Head of caudate nucleus (tissue), 42 donors: ENCODE data around the gene UPF3A.
"Not testable (repeated sequence)": the region's sequence is repeated elsewhere in the genome, so short reads cannot be mapped to it uniquely, and the experiment has no call there.

ENCODE experiments used
- DNase-seq, 42 donors: peaks; one replicate each; pipeline versions ENCODE4 v3.0.0 to v3.0.0-alpha.2; 2020 to 2021; ENCODE audit warnings: mixed read lengths in 7 of 42
- intact Hi-C: fragments of 100-400 bp; cut with DNase I; formaldehyde crosslinking; loops from one replicate; pipeline ENCODE4 v1.15.0; 2022

The UPF3A gene

DNA sequence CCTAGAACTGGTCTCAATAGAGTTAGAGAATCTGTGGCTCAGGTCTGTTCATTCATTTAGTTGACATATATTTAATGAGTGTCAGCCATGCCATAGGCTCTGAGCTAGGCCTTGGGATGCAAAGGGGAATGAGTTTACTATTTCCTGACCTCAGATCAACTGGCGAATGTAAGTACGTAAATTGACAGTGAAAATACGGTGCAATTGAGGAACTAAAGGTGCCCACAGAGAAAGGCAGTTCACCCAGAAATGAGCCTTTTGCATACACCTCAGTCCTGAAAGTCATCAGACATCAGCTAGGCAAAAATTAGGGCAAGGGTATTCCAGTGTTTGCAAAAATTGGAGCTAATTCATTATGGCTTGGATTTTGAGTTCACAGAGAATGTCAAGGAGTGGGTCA is 20.6 kb upstream of the UPF3A start:
- DNase-seq: no peak
- intact Hi-C loops: no loop called here

DNA sequence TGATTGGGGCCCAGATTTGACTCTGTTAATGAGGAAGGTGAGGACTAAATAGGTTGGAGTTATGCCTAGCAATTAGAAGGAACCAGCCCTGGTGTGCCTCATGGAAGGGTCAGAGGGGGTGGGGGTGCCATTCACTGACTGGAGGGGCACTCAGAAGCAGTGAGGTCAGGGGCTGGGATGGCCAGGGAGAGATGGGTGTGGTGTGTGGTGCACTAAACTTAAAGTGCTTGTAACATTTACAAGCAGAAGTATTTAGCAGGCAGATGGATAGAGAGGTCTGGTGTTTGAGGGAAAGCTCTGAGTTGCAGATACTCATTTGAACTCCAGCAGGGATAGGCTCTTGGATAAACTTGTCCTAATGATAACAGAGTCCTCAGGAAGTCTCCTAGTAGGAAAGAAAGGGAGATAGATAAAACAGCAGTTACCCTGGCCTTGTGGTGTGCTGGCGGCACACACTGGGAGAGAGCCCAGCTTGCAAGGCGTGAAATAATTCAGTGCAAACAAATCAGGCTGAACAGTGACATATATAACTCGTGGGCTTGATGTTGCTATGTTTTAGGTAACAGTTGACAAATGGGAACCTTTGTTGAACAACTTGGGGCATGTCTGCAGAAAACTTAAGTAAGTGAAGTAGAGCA is 20.0 kb upstream of the UPF3A start:
- intact Hi-C loops: no loop called here
- DNase-seq: no peak

DNA sequence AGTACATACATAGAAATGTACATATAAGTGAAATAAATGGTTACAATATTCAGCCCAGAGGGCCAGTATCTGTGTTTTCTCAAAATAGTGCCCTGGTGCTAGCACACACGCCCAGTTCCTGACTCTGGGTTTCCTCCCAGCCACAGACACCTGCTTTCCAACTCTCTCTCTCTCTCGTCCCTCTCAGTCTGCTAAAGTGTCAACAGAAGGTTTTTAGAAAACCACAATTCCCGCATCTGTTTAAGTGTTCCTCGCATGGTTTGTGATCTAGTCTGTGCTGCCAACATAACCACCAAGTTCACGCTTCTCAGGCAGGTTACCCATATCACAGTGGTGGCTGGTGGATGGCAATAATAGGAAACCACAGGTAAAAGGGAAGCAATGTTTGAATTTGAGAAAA is 17.8 kb upstream of the UPF3A start:
- intact Hi-C loops: no loop called here
- no peak for DNase-seq

DNA sequence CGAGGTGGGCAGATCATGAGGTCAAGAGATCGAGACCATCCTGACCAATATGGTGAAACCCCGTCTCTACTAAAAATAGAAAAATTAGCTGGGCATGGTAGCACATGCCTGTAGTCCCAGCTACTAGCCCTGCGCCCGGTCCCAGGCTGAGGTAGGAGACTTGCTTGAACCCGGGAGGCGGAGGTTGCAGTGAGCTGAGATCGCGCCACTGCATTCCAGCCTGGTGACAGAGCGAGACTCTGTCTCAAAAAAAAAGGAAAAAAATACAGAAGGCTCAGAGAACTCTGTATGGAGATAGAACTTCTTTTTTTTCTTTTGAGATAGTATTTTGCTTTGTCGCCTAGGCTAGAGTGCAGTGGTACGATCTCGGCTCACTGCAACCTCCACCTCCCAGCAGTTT is 17.1 kb upstream of the UPF3A start:
- DNase-seq, intact Hi-C loops: not testable (repeated sequence)

DNA sequence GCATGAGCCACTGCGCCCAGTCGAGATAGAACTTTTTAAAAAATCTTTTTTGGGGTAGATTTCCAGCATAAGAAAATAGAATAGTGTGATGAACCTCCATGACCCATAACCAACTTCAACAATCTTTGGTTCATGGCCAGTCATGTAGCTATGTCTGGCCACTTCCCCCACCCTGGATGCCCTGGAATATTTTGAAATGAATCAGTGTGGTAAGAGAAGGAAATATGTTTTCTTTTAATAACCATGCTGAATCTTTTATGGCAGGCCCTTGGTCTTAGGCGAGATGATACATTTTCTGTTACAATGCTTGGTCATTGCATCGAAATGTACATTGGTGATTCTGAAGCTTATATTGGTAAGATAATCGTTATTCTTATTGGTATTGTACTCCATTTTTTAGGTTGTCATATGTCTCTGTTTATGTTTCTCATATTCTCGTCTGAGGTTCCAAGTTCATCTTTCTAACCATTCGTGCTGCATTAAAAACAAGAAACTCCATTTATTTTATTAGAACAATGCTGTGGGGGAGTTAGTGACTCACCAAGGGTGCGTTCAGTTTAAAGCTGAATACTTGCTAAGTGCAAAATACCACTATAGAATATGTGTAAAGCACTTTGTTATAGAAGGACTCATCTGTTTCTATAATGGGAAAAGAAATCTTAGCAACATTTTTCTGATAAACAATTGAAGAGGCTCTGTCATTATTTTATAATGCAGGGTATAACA is 16.4 kb upstream of the UPF3A start:
- DNase-seq: peak in 6 of 42 donors; percentile 8 to 49 (median 29)
- intact Hi-C loops: no loop called here

DNA sequence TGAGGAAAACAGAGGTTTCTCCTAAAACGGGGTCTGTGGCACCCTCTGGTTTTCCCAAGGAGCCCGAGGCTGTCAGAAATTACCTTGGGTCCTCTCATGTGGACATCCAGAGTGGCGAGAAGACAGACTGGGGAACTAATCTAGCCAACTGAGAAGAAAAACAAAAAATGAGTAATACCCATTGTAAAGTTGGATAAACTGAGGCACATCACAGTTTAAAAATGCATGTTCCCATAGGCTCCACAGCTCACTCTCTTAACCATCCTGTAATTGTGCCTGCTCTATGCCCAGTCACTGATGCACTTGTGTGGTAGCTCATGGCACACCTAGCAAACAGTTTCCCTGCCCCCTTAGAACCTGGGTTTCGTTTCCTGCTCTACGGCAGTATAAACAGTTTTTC is 15.2 kb upstream of the UPF3A start:
- intact Hi-C loops: no loop called here
- no peak for DNase-seq

DNA sequence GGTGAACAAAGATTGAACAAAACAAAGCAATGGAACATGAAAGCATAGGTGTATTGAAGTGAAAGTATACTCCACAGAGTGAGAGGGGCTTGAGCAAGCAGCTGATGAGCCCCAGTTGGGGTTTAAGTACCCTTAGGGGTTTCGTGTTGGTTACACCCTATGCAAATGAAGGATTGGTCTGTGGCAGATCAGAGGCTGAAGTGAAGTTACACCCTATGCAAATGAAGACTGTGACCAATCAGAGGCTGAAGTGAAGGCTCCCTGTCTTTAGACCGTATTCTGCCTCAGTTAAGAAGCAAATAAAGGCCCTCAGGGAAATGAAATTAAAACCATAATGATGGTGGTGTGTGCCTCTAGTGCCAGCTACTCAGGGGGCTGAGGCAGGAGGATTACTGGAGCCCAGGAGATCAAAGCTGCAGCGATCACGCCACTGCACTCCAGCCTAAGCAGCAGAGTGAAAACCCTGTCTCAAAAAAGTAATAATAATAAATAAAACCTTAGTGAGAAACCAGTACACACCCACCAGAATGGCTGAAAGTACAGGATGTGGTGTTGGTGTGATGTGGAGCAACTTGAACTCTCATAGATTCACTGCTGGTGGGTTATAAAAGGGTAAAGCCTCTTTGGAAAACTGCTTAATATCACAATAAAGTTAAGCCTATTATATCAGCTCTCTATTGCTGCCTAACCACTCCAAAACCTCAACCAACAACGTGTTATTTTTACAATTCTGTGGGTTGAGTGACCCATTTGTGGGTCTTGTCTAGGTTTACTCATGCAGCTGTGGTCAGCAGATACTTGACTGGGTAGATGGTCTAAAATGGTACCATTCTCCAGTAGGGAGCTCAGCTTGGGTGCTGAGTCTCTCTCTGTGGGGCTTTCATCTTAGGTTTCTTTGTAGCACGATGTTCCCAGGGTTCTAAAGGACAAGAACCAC is 12.8 kb upstream of the UPF3A start:
- intact Hi-C loops: no loop called here
- no peak for DNase-seq

DNA sequence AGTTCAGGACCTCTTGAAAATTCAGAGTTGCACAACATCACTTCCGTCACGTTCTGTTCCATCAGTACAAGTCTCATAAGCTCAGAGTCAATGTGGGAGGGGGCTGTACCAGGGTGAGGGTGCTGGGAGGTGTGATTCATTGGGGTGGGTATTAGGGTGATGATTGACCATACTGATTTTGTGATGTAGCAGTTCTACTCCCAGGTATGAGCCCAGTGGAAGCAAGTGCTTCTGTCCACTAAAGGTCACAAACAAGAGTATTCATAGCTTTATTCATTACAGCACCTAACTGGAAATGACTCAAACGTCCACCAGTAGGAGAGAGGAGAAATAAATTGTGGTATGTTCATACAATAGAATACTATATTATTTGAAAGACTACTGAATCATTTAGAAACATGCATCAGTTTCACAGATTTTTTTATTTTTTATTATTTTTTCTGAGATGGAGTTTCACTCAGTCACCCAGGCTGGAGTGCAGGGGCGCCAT is 12.1 kb upstream of the UPF3A start:
- DNase-seq: no peak
- intact Hi-C loops: no loop called here

DNA sequence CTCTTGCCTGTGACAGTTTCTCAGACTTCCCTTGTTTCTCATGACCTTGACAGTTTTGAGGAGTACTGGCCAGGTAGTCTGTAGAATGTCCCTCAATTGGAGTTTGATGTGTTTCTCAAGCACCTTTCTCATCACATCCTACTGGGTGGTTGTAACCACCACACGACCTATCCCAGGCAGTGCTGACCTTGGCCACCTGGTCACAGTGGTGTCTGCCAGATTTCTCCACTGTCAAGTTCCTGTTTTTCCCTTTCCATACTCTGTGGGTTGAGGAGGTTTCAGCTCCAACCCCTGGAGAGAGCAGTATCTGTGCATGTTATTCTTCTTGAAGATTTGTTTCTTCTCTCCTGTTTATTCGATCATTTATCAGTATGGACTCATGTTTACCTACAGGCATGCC is 8.4 kb upstream of the UPF3A start:
- intact Hi-C loops: no loop called here
- no peak for DNase-seq

DNA sequence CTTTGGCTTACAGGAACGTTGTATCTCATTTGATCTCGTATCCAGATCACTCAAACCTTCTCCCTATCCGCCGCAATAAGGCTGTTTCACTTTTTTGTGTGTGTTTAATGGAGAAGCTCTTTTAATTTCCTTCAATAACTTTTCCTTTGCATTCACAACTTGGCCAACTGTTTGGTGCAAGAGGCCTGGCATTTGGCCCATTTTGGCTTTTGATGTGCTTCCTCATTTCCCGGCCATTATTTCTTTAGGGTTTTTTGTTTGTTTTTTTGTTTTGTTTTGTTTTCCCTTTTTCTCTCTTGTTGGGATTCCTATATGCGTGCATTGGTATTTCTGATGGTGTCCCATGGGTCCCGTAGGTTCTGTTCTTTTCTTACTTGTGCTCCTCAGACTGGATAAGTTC is 6.1 kb upstream of the UPF3A start:
- intact Hi-C loops: no loop called here
- DNase-seq: peak in 6 of 42 donors; percentile 5 to 54 (median 26)

DNA sequence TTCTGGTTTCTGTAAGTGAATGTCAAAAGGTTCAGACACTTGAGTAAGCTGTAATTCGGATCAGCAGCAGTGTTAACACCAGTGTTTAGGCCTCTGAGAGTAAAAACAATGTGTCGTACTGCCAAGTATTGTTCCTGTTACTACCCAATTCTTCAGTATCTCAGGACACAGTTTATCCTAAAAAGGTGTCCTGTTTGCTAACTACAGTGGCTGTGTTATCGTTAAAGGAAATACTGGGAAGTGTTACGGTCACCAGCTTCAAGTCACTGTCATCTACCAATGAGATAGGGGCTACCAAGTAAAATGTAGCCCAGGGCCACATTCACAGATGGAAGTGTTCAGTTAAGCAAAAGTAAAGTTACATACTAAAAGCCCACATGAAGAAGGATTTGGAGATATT is 2.3 kb upstream of the UPF3A start:
- intact Hi-C loops: no loop called here
- DNase-seq: no peak

DNA sequence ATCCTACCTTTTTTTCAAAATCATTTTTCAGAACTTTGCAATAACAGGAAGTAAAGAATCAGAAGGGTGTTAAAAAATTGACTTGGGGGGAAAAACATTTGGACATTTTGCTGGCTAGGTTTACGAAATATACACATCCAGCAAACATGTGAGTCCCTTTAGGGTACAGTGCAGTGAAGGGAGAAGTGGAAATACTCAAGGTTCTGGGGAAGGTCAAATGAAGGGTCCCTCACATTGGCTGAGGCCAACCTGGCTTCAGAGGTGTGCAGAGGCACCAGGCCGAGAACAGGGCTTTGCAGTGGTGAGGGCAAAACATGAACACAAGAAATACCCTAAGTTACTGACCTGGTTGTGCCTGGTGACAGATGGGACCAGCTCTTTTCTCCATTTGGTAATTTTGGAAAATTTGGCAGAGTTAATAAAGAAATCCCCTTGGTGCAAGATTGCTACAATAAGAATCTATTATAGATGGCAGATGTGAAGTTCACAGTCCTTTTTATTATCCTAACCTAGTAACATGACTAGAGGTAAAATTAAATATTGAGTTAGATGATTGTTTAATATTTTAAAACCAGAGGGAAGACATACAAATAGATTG is 1.5 kb upstream of the UPF3A start:
- intact Hi-C loops: loop anchor here (2.0 kb wide), 1 partner anchor 35 kb away; the partner anchor contains the start of gene CHAMP1
- no peak for DNase-seq

DNA sequence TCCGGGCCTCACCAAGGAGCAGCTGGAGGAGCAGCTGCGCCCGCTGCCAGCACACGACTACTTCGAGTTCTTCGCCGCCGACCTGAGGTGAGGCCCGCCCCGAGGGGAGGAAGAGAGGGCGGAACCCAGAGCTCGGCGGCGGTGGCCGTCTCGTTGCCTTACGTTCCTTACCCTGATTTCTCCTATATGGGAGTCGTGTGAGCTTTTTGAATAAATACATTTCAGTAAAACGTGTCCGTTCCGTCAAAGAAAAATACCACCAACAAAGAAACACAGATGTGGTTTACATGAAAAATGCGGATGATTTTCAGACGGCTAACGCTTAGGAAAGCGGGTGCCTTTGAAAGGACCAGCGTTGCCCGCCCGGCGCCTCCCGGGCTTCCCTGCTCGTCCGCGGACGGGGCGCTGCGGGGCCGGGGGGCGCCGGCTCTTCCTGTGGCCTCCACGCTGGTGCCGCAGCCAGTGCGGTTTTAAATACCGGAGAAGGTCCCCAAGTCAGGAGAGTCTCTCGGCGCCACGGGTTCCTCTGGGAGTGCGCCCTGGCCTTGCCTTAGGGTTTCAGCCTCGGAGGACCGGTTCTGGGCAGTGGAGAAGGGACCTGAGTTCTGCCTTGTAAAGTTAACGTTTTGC is 755 bp downstream of the UPF3A start:
- intact Hi-C loops: no loop called here
- peak in 39 of 42 donors; percentile 6 to 75 (median 45) for DNase-seq

DNA sequence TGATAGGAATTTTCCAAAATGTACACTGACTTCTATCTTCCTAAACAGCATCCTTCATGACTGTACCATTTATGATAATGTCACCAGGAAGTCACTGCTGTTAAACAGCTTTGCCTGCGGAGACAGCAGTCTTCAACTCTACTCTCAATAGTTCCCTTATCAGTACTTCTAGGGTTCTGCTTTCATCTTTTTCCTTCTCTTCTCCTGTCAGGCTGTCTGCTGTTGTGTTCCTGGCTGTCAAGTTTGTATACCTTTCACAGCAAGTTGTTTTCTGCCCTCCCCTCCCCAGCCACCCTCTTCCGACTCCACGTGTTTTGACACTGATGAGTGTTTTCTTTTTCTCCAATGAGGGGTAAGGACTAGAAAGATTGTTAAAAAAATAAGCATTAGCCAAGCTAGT is 2.2 kb downstream of the UPF3A start:
- intact Hi-C loops: no loop called here
- DNase-seq: no peak

DNA sequence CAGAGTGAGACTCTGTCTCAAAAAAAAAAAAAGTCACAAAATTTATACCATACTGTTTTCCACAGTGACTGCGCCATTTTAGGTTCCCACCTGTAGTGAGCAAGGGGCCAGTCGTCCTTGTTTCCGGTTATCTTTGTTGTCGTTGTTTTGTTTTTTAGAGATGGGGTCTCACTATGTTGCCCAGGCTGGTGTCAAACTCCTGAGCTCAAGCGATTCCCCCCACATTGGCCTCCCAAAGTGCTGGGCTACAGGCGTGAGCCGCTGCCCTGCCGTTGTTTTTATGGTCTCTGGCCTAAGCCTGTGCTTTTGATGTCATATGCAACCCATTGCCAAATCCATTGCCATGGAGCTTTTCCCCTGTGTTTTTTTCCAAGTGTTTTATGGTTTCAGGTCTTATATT is 3.3 kb downstream of the UPF3A start:
- intact Hi-C loops: no loop called here
- DNase-seq: no peak

DNA sequence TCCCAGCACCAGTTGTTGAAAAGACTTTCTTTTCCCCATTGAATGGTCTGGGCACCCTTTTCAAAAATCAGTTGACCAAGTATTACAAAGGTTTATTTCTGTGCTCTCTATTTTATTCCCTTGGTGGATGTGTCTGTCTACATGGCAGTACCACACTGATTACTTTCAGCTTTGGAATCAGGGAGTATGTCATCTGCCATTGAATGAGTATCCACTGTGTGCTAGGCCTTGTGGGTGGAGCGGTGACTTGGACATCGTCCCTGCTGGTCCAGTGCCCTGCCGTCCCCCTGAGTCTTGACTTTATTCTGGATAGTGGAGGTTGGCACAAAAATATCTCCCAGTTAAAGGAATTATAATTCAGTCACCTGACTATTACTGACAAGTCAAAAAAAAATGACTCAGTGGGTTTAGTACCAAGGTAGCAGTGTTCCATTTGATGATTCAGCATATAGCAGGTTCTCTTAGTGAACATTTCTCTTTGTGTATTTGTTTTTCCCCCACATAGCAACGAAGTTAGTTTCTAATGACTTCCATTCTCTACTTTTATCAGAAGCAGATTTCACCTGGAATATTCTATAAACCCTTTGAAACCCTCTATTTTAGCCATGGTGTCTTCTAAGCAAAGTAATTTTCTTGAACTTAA is 3.9 kb downstream of the UPF3A start:
- no peak for DNase-seq
- intact Hi-C loops: no loop called here

DNA sequence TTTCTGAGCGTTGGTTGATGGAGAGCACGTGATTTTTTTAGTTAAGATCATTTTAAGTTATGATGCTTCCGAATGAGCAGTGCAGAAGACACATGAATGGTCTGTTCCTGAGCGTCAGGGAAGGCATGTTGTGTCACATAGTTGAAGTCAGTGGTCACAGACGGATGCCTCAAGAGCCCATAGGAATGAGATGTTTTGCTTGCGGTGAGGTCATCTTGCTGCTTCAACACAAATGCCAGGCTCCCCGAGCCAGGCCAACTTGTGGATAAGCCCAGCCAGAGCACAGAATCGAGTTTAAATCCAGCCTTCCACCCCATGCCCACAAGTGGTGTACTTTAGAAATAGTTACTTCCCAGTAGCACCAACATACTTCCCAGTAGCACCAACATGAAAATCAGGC is 5.4 kb downstream of the UPF3A start:
- DNase-seq: no peak
- intact Hi-C loops: no loop called here

DNA sequence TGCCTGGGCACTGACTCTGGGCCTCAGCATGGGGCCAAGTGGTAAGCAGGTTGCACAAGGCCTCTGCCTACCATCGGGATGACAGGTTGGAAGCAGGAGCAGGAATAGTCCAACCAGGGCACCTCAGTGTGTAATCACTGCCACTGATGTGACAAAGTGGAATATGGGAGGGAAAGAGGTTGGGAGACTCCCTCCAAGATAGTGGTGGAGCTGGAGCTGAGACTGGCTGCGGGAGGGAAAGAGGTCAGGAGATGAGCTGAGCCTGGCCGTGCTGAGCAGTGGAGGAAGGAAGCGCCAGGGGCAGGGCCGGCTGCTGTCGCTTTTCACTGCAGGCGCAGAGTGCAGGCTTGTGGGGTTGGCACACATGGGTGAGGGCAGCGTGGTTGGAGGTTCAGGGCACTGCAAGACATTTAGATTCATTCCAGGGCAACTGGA is 6.8 kb downstream of the UPF3A start:
- intact Hi-C loops: no loop called here
- no peak for DNase-seq
